ENCODE measurements around the gene PYGB.
"Not testable (repeated sequence)": the region's sequence is repeated elsewhere in the genome, so short reads cannot be mapped to it uniquely, and the experiment has no call there.

Gene PYGB

DNA sequence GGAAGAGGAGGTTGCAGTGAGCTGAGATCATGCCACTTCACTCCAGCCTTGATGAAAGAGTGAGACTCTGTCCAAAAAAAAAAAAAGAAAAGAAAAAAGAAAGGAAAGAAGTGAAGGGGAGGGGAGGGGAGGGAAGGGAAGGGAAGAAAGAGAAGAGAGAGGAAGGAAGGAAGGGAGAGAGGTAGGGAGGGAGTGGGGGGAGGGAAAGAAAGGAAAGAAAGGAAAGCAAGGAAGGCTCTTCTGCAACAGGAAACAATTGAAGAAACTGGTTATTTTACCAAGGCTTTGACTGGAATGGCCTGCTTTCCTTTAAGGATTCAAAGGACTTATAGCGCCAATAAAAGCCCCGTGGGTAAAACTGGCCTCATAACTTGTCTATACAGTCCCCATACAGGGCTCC is 78.1 kb downstream of the PYGB start:
- TF ChIP-seq ZNF354C (tag by site-specific recombination; IDR thresholded peaks at IDR 0.05; ENCODE audit: borderline replicate concordance, low read depth) (no peak), BCL11A (tag by site-specific recombination; IDR thresholded peaks at IDR 0.05; ENCODE audit: low read depth) (no peak), PRDM4 (tag by site-specific recombination; IDR thresholded peaks at IDR 0.05) (no peak), SCRT2 (tag by site-specific recombination; IDR thresholded peaks at IDR 0.05) (no peak), PRDM1 (tag by site-specific recombination; IDR thresholded peaks at IDR 0.05) (peak; percentile 87), MEIS1 (CRISPR knock-in tag; IDR thresholded peaks at IDR 0.05; ENCODE audit: borderline replicate concordance) (no peak), ZNF501 (tag by site-specific recombination; IDR thresholded peaks at IDR 0.05) (no peak)
- Histone ChIP-seq H3K36me3 (ENCODE audit: control insufficient read depth in 2 of 2, insufficient read depth in 1 of 2, low read length in 2 of 2) (peaks cover 0 to 27% of the 10 kb centered on the region in 2 experiments; a peak in 2 of 3 replicates), H3K27ac (ENCODE audit: extremely low read depth, low read depth, low read length) (no peak overlapping the region), H3K4me1 (ENCODE audit: control insufficient read depth, insufficient read depth, low read length) (no peaks in the 10 kb centered on the region), H3K4me3 (ENCODE audit: low read depth, low read length) (no peak overlapping the region), H3K9me3 (ENCODE audit: control insufficient read depth, insufficient read depth, low read depth, low read length) (no peaks in the 10 kb centered on the region)
- POLR2A ChIA-PET = no interaction called here
- CTCF ChIA-PET = interaction anchor here (2.6 kb wide), 1 partner anchor 10 kb away, joined by 8 read pairs; no protein-coding TSS in a partner anchor

DNA sequence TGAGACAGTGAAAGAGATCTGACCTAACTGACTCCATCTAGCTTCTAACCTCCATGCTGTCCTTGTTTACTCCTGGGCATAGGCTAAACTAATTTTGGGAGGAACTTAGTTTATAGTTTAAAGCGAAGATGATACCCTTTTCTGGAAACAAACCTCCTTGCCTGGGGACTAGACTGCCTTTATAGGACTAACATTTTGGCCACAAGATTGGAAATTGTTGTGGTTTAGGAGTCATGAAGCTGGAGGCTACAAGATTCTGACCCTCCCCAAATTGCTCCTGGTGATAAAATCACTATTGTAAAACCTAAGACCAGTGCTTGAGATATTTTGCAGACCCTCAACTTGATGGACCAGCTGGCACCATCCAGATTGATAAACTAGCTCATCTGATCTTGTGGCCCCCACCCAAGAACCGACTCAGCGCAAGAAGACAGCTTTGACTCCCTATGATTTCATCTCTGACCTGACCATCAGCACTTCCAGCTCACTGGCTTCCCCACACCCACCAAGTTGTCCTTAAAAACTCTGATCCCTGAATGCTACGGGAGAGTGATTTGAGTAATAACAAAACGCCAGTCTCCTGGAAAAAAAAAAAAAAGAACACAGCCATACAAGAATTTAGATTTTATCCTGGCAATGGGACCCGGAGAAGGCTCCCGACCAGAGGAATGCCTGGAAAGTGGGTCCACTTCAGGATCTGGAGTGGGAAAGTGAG is 79.8 kb downstream of the PYGB start:
- TF ChIP-seq ZNF704 (tag by site-specific recombination; IDR thresholded peaks at IDR 0.05) = no peak
- TF ChIP-seq ZNF513 (tag by site-specific recombination; IDR thresholded peaks at IDR 0.05) = no peak
- TF ChIP-seq ZNF140 (tag by site-specific recombination; IDR thresholded peaks at IDR 0.05) = 0 out of 2 replicates have a peak, but pooled peaks have one; percentile 29
- H3K36me3 ChIP-seq (ENCODE audit: control insufficient read depth in 2 of 2, insufficient read depth in 1 of 2, low read length in 2 of 2) = peaks cover 0 to 15% of the 10 kb centered on the region in 2 experiments; a peak in 2 of 3 replicates
- H3K4me3 ChIP-seq (ENCODE audit: low read depth, low read length) = no peak overlapping the region
- POLR2A ChIA-PET = interaction anchor here (0.7 to 1.0 kb wide), 2 partner anchors 37 to 80 kb away, joined by 3 to 5 read pairs; partner anchors contain the start of gene GINS1
- no peak overlapping the region for H3K27ac ChIP-seq (ENCODE audit: extremely low read depth, low read depth, low read length)
- no peaks in the 10 kb centered on the region for H3K9me3 ChIP-seq (ENCODE audit: control insufficient read depth, insufficient read depth, low read depth, low read length)
- no peaks in the 10 kb centered on the region for H3K4me1 ChIP-seq (ENCODE audit: control insufficient read depth, insufficient read depth, low read length)
- CTCF ChIA-PET = interaction anchor here (1.1 to 2.6 kb wide), 3 partner anchors 8 to 71 kb away, joined by 5 to 8 read pairs (median 7); no protein-coding TSS in a partner anchor

GRCh38 chr20:25328954-25329498 is 81.1 kb downstream of the PYGB start:
- Histone ChIP-seq H3K4me1 (ENCODE audit: control insufficient read depth, insufficient read depth, low read length) (no peaks in the 10 kb centered on the region), H3K36me3 (ENCODE audit: control insufficient read depth in 2 of 2, insufficient read depth in 1 of 2, low read length in 2 of 2) (peaks cover 0 to 3% of the 10 kb centered on the region in 2 experiments; a peak in 1 of 3 replicates), H3K4me3 (ENCODE audit: low read depth, low read length) (no peak overlapping the region), H3K9me3 (ENCODE audit: control insufficient read depth, insufficient read depth, low read depth, low read length) (no peaks in the 10 kb centered on the region), H3K27ac (ENCODE audit: extremely low read depth, low read depth, low read length) (no peak overlapping the region)
- TF ChIP-seq, protein P1, sequence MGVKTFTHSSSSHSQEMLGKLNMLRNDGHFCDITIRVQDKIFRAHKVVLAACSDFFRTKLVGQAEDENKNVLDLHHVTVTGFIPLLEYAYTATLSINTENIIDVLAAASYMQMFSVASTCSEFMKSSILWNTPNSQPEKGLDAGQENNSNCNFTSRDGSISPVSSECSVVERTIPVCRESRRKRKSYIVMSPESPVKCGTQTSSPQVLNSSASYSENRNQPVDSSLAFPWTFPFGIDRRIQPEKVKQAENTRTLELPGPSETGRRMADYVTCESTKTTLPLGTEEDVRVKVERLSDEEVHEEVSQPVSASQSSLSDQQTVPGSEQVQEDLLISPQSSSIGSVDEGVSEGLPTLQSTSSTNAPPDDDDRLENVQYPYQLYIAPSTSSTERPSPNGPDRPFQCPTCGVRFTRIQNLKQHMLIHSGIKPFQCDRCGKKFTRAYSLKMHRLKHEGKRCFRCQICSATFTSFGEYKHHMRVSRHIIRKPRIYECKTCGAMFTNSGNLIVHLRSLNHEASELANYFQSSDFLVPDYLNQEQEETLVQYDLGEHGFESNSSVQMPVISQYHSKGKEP (tag by site-specific recombination; IDR thresholded peaks at IDR 0.05) = no peak
- TF ChIP-seq ZFP69B (tag by site-specific recombination; IDR thresholded peaks at IDR 0.05) = no peak
- ChIA-PET POLR2A (no interaction called here), CTCF (no interaction called here)

- H3K36me3 ChIP-seq (ENCODE audit: control insufficient read depth in 2 of 2, insufficient read depth in 1 of 2, low read length in 2 of 2); H3K27ac ChIP-seq (ENCODE audit: extremely low read depth, low read depth, low read length); POLR2A ChIA-PET; H3K4me3 ChIP-seq (ENCODE audit: low read depth, low read length); H3K9me3 ChIP-seq (ENCODE audit: control insufficient read depth, insufficient read depth, low read depth, low read length); H3K4me1 ChIP-seq (ENCODE audit: control insufficient read depth, insufficient read depth, low read length); CTCF ChIA-PET: not testable (repeated sequence)
Observed at GRCh38 chr20:25334972-25335371, 87.1 kb downstream of the PYGB start.
